Measurements from ENCODE around the gene CEP85.

The CEP85 gene

GRCh38 chr1:26289158-26290059 is 55.4 kb downstream of the CEP85 start:
- peaks cover 7% of the 10 kb centered on the region for H3K4me1 ChIP-seq (ENCODE audit: insufficient read depth, poor library complexity, severe bottlenecking)
- no peaks in the 10 kb centered on the region for H3K27me3 ChIP-seq (ENCODE audit: insufficient read depth, poor library complexity, severe bottlenecking)
- DNase-seq (ENCODE audit: low spot score) (no peak), ATAC-seq (ENCODE audit: low read depth) (no peak)
- no peak for TF ChIP-seq CTCF (IDR thresholded peaks at IDR 0.05; ENCODE audit: poor library complexity, severe bottlenecking)
- no peaks in the 10 kb centered on the region for H3K36me3 ChIP-seq (ENCODE audit: low read depth)
- no peak overlapping the region for H3K4me3 ChIP-seq (ENCODE audit: severe bottlenecking)
- H3K27ac ChIP-seq (ENCODE audit: poor library complexity, severe bottlenecking), result no peak overlapping the region
- no peaks in the 10 kb centered on the region for H3K9me3 ChIP-seq (ENCODE audit: severe bottlenecking)

- H3K4me3 ChIP-seq (ENCODE audit: severe bottlenecking), result no peak overlapping the region
- H3K27me3 ChIP-seq (ENCODE audit: insufficient read depth, poor library complexity, severe bottlenecking), result no peaks in the 10 kb centered on the region
- DNase-seq (ENCODE audit: low spot score), result no peak
- no peaks in the 10 kb centered on the region for H3K4me1 ChIP-seq (ENCODE audit: insufficient read depth, poor library complexity, severe bottlenecking)
- H3K27ac ChIP-seq (ENCODE audit: poor library complexity, severe bottlenecking), result no peak overlapping the region
- H3K36me3 ChIP-seq (ENCODE audit: low read depth), result no peaks in the 10 kb centered on the region
- no peaks in the 10 kb centered on the region for H3K9me3 ChIP-seq (ENCODE audit: severe bottlenecking)
- TF ChIP-seq CTCF (IDR thresholded peaks at IDR 0.05; ENCODE audit: poor library complexity, severe bottlenecking), result no peak
- ATAC-seq (ENCODE audit: low read depth), result no peak
Observed at GRCh38 chr1:26290122-26290881, 56.3 kb downstream of the CEP85 start.

GRCh38 chr1:26290882-26291261 is 56.9 kb downstream of the CEP85 start:
- no peaks in the 10 kb centered on the region for H3K9me3 ChIP-seq (ENCODE audit: severe bottlenecking)
- H3K36me3 ChIP-seq (ENCODE audit: low read depth), result no peaks in the 10 kb centered on the region
- DNase-seq (ENCODE audit: low spot score) (no peak), ATAC-seq (ENCODE audit: low read depth) (no peak)
- no peak overlapping the region for H3K4me3 ChIP-seq (ENCODE audit: severe bottlenecking)
- TF ChIP-seq CTCF (IDR thresholded peaks at IDR 0.05; ENCODE audit: poor library complexity, severe bottlenecking), result no peak
- H3K27ac ChIP-seq (ENCODE audit: poor library complexity, severe bottlenecking), result no peak overlapping the region
- H3K27me3 ChIP-seq (ENCODE audit: insufficient read depth, poor library complexity, severe bottlenecking), result no peaks in the 10 kb centered on the region
- H3K4me1 ChIP-seq (ENCODE audit: insufficient read depth, poor library complexity, severe bottlenecking), result no peaks in the 10 kb centered on the region

GRCh38 chr1:26291433-26291832 is 57.4 kb downstream of the CEP85 start:
- Histone ChIP-seq H3K27ac (ENCODE audit: poor library complexity, severe bottlenecking) (no peak overlapping the region), H3K36me3 (ENCODE audit: low read depth) (no peaks in the 10 kb centered on the region), H3K9me3 (ENCODE audit: severe bottlenecking) (no peaks in the 10 kb centered on the region), H3K27me3 (ENCODE audit: insufficient read depth, poor library complexity, severe bottlenecking) (no peaks in the 10 kb centered on the region), H3K4me3 (ENCODE audit: severe bottlenecking) (no peak overlapping the region), H3K4me1 (ENCODE audit: insufficient read depth, poor library complexity, severe bottlenecking) (no peaks in the 10 kb centered on the region)
- ATAC-seq (ENCODE audit: low read depth) (no peak), DNase-seq (ENCODE audit: low spot score) (no peak)
- TF ChIP-seq CTCF (IDR thresholded peaks at IDR 0.05; ENCODE audit: poor library complexity, severe bottlenecking), result no peak
